Kidney (tissue), 14 donors: Measurements from ENCODE around the gene C2orf92. TPM values are rescaled to one million over a fixed set of nuclear protein-coding genes. Genes with fewer than 3 reads are reported as not detected.
"Not testable (repeated sequence)": the region's sequence is repeated elsewhere in the genome, so short reads cannot be mapped to it uniquely, and the experiment has no call there.

Experiments
- DNase-seq, 5 donors: peaks; one replicate each; pipeline ENCODE4 v3.0.0-alpha.2; 2013 to 2020
- FAIRE-seq: peaks from 2 replicates; lab custom pipeline; 2012; peaks lifted over from hg19 to GRCh38; lab: Jason Lieb, UNC
- H3K27ac ChIP-seq, 2 donors: one replicate each; pipeline ENCODE4 v1.7.0; 2013; ENCODE audit warnings: low read depth in 2 of 2, low read length in 2 of 2, inconsistent platforms in 1 of 2
- H3K27me3 ChIP-seq: one replicate; pipeline ENCODE4 v1.7.1; 2013; ENCODE audit warnings: low read length, inconsistent platforms; ENCODE audit not compliant: control insufficient read depth, insufficient read depth
- H3K36me3 ChIP-seq, 3 donors: one replicate each; pipeline versions ENCODE4 v1.7.0 to v1.7.1; 2013; ENCODE audit warnings: low read length in 3 of 3, control low read depth in 1 of 3, inconsistent platforms in 1 of 3; ENCODE audit not compliant: insufficient read depth in 3 of 3, control insufficient read depth in 2 of 3
- H3K4me1 ChIP-seq, 3 donors: one replicate each; pipeline versions ENCODE4 v1.7.0 to v1.7.1; 2013; ENCODE audit warnings: low read length in 3 of 3, inconsistent platforms in 1 of 3, low read depth in 1 of 3; ENCODE audit not compliant: control insufficient read depth in 2 of 3, insufficient read depth in 2 of 3
- H3K4me3 ChIP-seq, 3 donors: one replicate each; pipeline versions ENCODE4 v1.7.0 to v1.8.1; 2013; ENCODE audit warnings: low read length in 3 of 3, control low read depth in 1 of 3, inconsistent platforms in 1 of 3
- H3K9ac ChIP-seq, 3 donors: one replicate each; pipeline versions ENCODE4 v1.7.0 to v1.7.1; 2013; ENCODE audit warnings: low read length in 3 of 3, control low read depth in 1 of 3, inconsistent platforms in 1 of 3
- H3K9me3 ChIP-seq, 3 donors: one replicate each; pipeline versions ENCODE4 v1.7.0 to v1.7.1; 2013; ENCODE audit warnings: low read length in 3 of 3, control low read depth in 1 of 3, inconsistent platforms in 1 of 3; ENCODE audit not compliant: control insufficient read depth in 2 of 3, insufficient read depth in 1 of 3
- CTCF ChIP-seq: IDR thresholded peaks from 3 replicates; pipeline ENCODE4 v1.5.1; 2012; ENCODE audit warnings: mild to moderate bottlenecking, moderate library complexity, borderline replicate concordance; ENCODE audit not compliant: insufficient read depth; ENCODE audit errors: extremely low read depth
- intact Hi-C: fragments of 100-400 bp; cut with DNase I; formaldehyde crosslinking; loops from one replicate; pipeline ENCODE4 v1.11.1; 2022
- polyA plus RNA-seq: library from polyadenylated mRNA; stranded (reverse); fragments of 350-450 nt; fragmentation: Illumina TruSeq; extraction: RNeasy Lipid Tissue Mini Kit (QIAGEN cat#74804); gene quantifications from one replicate; pipeline ENCODE4 v1.2.3, GENCODE V29; 2014; ENCODE audit warnings: low read depth, low replicate concordance; ENCODE audit not compliant: insufficient read depth
- total RNA-seq: library from RNA; stranded (reverse); fragmentation: NEBNext Ultra II Directional; extraction: Animal tissue kit (Norgen Biotek cat#: 25700); gene quantifications from one replicate; pipeline ENCODE4 v1.2.1, GENCODE V29; 2021
- donor health status: control.
- donor health status: control.
- donor health status: control.
- donor health status: control.
- donor health status: control.
- donor health status: DM: yes; HTN: yes; CAD: no.
- donor health status: Normal renal cell carcinoma (clear cell type).

Gene C2orf92
- total and polyA plus RNA-seq, 2 donors from 2014 or later = 3.3 to 7.3 TPM

GRCh38 chr2:97670471-97670870 lies 958 bp downstream of the C2orf92 start:
- no peak for FAIRE-seq
- TF ChIP-seq CTCF = no peak
- Histone ChIP-seq H3K4me1 (peaks cover 0 to 5% (median 0%) of the 10 kb centered on the region in 3 donors), H3K27me3 (no peaks in the 10 kb centered on the region), H3K4me3 (no peak overlapping the region), H3K27ac (no peak overlapping the region), H3K9me3 (no peaks in the 10 kb centered on the region), H3K36me3 (no peaks in the 10 kb centered on the region), H3K9ac (no peak overlapping the region)
- no peak for DNase-seq
- intact Hi-C loops = no loop called here

GRCh38 chr2:97671526-97671925 lies 2.0 kb downstream of the C2orf92 start:
- intact Hi-C loops = no loop called here

GRCh38 chr2:97672606-97673140 lies 3.2 kb downstream of the C2orf92 start:
- FAIRE-seq, DNase-seq, H3K9ac ChIP-seq, H3K27ac ChIP-seq, intact Hi-C loops, H3K27me3 ChIP-seq, H3K36me3 ChIP-seq, H3K4me3 ChIP-seq, H3K9me3 ChIP-seq, H3K4me1 ChIP-seq: not testable (repeated sequence)

More at GRCh38 chr2:97671526-97671925, 2.0 kb downstream of the C2orf92 start:
- Histone ChIP-seq H3K36me3 (no peaks in the 10 kb centered on the region), H3K27me3 (no peaks in the 10 kb centered on the region), H3K9me3 (no peaks in the 10 kb centered on the region), H3K4me1 (peaks cover 0 to 5% (median 0%) of the 10 kb centered on the region in 3 donors), H3K9ac (no peak overlapping the region), H3K27ac (no peak overlapping the region), H3K4me3 (no peak overlapping the region)
- no peak for DNase-seq
- no peak for FAIRE-seq
- no peak for TF ChIP-seq CTCF

- no peak for FAIRE-seq
- no peak overlapping the region for H3K4me3 ChIP-seq
Observed at GRCh38 chr2:97673182-97673914, 3.8 kb downstream of the C2orf92 start.

More at GRCh38 chr2:97673182-97673914, 3.8 kb downstream of the C2orf92 start:
- H3K9ac ChIP-seq = no peak overlapping the region
- peaks cover 0 to 5% (median 0%) of the 10 kb centered on the region in 3 donors for H3K4me1 ChIP-seq
- DNase-seq = no peak
- H3K9me3 ChIP-seq = no peaks in the 10 kb centered on the region
- intact Hi-C loops = no loop called here
- no peak for TF ChIP-seq CTCF
- H3K27me3 ChIP-seq = no peaks in the 10 kb centered on the region
- no peaks in the 10 kb centered on the region for H3K36me3 ChIP-seq
- H3K27ac ChIP-seq = no peak overlapping the region
